ENCODE results near the gene C4orf50.

DNA sequence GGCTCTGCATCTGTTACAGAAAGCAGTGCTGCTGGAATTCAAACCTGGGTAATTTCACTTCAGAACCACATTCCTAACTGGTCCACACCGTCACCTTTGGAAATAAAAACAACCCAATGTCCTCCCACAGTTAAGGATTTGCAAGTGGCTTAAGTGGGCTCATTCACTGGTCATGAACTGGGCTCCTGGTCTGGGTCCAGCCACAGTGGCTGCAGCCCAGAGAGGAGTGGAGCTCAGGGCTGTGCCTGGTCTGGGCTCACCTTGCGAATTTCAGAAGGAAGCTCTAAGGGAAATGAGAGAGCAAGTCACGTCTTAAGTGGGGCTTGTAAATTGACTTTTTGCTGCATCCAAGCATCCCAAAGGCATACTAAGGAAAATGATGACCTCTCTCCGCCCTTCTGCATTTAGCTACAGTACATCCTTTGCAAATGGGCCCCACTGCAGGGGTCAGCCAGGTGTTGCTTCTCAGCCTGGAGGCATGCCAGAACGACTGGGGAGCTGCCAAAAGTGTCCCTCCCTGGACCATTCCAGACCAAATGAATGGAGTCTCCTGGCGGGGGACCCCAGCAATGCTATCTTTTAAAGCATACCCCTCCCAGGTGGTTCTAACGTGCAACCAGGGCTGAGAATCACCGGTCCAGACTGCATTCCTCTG, 99.8 kb downstream of the C4orf50 start:
- TF ChIP-seq, protein P1, sequence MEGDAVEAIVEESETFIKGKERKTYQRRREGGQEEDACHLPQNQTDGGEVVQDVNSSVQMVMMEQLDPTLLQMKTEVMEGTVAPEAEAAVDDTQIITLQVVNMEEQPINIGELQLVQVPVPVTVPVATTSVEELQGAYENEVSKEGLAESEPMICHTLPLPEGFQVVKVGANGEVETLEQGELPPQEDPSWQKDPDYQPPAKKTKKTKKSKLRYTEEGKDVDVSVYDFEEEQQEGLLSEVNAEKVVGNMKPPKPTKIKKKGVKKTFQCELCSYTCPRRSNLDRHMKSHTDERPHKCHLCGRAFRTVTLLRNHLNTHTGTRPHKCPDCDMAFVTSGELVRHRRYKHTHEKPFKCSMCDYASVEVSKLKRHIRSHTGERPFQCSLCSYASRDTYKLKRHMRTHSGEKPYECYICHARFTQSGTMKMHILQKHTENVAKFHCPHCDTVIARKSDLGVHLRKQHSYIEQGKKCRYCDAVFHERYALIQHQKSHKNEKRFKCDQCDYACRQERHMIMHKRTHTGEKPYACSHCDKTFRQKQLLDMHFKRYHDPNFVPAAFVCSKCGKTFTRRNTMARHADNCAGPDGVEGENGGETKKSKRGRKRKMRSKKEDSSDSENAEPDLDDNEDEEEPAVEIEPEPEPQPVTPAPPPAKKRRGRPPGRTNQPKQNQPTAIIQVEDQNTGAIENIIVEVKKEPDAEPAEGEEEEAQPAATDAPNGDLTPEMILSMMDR (IDR thresholded peaks at IDR 0.05; ENCODE audit: low read depth, low read length, missing input control) = no peak
- TF ChIP-seq, protein P2, sequence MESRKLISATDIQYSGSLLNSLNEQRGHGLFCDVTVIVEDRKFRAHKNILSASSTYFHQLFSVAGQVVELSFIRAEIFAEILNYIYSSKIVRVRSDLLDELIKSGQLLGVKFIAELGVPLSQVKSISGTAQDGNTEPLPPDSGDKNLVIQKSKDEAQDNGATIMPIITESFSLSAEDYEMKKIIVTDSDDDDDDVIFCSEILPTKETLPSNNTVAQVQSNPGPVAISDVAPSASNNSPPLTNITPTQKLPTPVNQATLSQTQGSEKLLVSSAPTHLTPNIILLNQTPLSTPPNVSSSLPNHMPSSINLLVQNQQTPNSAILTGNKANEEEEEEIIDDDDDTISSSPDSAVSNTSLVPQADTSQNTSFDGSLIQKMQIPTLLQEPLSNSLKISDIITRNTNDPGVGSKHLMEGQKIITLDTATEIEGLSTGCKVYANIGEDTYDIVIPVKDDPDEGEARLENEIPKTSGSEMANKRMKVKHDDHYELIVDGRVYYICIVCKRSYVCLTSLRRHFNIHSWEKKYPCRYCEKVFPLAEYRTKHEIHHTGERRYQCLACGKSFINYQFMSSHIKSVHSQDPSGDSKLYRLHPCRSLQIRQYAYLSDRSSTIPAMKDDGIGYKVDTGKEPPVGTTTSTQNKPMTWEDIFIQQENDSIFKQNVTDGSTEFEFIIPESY (IDR thresholded peaks at IDR 0.05) = no peak
- TF ChIP-seq TAF1 (conservative IDR thresholded peaks at IDR 0.05) (no peak), EGR1 (IDR thresholded peaks at IDR 0.05; ENCODE audit: low read depth in 2 of 2) (no peak)
- TF ChIP-seq, protein P3, sequence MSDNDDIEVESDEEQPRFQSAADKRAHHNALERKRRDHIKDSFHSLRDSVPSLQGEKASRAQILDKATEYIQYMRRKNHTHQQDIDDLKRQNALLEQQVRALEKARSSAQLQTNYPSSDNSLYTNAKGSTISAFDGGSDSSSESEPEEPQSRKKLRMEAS (IDR thresholded peaks at IDR 0.05) = no peak
